Measurements from ENCODE around the gene CBR3.

The CBR3 gene

DNA sequence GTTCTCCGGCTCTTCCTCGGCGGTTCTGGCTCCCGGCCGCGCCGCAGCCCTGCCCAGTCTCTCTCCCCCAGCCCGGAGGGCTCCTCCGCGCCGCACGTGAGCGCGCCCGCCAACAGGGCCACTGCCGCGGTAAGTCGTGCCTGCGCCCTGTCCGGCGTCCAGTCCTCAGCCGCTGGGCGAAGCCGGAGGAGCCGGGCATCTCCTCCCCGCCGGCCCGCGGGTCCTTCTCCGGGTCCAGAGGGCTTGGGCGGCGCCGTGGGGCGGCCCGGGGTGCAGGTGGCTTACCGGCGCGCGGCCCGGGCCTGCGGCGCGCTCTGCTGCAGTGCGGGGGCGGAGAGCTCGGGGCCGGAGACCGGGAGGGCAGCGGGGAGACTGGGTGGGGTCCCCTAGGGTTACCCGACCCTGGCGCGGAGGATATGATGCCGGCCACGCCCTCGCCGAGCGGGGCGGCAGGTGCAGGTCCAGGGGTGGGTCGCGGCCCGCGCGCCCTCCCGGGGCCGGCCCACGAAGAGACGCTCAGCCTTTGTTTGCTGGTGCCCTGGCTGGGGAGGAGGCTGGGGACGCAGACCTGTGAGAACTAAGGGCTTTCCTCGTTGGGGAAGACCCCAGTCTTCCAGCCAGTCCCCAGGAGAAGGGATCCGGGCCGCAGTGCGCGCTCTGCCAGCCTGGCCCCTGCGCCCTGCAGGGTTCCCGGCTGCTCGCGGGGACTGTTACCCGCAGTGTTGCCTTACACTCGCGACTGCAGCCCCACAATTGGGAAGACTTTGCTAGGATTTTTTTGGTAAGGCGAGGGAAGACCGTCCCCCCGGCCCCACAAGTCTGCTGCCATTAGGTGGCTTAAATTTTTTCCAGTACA is 22.2 kb downstream of the CBR3 start, which contains the start of gene DOP1B:
TSS of gene DOP1B (plus strand) at position 10 of the 856 bp plus-strand sequence. CDS start 7,910 bp downstream, outside the sequence.
- DNase-seq: peak; percentile 60

DNA sequence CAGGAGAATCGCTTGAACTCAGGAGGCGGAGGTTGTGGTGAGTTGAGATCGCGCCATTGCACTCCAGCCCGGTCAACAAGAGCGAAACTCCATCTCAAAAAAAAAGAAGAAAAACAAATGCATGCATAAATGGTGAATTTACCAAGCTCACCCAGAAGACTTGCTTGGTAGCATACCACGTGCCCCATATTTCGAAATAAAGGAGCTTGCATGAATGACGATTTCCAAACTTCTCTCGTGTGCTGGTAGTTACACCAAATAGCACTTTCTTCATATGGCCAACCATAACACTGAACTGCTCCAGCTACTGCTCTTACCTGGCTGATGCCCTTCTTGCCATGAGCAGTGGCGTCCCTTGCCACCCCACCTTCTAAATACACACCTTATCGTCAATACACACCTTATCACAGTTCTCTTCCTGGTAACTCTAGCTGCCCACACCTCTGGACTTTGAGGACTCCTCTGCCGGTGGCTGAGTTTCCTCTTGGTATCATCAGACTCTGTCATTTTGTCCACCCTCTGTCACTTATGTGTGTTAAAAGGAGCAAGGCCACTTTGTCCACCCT is 24.6 kb downstream of the CBR3 start:
- no peak for DNase-seq

DNA sequence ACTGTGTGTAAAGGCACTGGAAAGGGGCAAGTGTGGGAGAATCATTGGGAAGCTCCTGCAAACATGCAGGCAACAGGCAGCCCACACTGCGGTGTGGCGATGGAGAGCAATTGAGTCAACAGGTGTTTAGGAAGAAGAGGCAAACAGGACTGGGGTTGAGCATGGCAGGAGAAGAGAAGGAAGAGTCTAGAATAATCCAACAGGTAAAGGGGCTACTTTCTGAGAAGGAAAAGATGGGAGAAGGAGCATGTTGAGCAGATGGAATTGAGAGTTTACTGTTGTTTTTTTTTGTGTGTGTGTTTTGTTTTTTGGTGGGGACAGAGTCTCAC is 25.9 kb downstream of the CBR3 start:
- DNase-seq: no peak

DNA sequence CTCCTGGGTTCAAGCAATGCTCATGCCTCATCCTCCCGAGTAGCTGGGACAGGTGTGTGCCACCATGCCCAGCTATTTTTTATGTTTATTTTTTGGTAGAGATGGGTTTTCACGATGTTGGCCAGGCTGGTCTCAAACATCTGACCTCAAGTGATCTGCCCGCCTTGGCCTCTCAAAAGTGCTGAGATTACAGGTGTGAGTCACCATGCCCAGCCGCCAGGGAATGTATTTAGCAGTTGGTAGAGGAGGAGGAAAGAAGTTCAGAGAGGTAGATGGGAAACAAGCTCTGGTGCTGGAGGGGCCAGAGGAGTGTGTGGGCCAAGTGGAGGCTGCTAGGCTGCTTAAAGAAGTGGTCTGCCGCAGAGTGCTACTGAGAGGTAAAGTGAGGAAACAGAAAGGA is 27.8 kb downstream of the CBR3 start:
- DNase-seq: peak; percentile 12

DNA sequence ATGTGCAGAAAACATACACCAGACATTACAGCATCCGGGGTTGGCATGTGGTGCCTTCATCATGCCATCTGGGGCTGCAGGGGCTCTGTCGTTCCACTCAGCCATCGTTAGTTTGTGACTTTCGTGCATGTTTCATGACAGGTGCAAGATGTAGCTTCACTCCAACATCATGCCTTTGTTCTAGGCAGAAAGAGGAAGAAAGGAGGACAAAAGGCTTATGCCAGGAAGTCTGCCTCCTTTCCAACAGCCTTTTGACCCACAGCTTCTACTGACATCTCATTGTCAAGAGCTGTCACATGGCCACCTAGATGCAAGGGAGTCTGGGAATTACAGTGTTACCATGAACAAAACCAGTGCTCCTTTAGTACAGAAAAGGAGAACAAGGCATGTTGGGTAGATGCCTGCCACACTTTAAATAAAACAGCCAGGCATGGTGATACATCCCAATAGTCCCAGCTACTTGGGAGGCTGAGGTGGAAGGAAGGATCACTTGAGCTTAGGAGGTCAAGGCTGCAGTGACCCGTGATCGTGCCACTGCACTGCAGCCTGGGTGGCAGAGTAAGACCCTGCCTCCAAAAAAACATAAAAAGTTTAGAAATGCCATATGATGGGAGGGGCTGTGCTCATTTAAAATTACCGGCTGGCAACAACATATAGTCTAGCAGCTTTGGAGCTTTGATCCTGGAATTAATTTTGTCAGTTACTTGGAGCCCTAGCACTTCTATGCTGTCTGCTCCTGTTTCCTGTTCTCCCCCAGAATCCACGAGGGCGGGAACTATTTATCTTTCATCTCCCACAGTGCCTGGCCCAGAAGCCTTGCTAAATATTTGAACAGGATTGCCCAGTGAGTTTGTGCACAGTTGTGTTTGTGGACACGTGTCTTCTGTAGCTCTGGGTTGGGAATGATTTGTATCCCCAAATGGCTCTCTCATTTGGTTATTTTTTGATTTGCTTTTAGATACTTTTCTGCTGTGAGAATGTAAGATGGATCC is 29.2 kb downstream of the CBR3 start:
- peak; percentile 79 for DNase-seq

DNA sequence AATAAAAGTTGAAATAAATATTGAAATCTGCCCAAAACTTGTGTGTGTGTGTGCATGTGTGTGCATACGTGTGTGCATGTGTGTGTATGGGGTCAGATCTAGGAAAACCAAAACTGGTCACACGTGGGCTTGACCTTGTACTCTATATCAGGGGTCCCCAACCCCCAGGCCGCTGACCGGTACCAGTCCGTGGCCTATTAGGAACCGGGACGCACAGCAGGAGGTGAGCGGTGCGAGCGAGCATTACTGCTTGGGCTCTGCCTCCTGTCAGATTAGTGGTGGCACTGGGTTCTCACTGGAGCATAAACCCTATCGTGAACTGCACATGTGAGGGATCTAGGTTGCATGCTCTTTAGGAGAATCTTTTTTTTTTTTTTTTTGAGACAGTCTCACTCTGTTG is 30.5 kb downstream of the CBR3 start:
- no peak for DNase-seq

DNA sequence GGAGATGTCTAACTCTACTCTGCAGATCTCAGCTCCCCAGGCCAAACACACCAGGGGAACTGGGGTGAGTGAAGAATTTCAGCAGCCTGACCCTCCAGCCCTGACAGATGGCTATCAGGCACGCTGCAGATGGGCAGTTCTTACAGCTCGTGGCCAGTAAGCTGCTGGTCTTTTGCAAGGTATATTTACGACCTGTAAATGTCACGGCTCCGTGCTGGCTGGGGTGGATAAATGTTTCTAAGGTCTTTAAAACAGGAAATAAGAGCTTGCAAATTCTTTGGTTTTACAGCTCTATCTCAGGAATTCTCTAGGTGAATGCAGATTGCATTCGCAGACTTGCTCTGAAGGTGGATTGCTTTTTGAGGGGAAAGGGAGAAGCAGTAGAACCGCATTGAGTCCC is 31.8 kb downstream of the CBR3 start:
- no peak for DNase-seq

DNA sequence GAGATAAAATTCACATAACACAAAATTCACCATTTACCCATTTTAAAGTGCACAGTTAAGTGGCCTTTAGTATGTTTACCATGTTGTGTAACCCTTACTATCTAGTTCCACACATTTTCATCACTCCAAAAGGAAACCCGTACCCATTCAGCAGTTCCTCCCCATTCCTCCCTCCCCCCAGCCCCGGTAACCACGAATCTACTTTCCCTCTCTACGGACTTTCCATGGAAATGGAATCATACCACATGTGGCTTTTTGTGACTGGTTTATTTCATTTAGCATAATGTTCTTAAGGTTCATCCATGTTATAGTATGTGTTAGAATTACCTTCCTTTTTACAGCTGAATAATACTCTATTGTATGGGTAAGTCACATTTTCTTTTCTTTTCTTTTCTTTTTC is 32.7 kb downstream of the CBR3 start:
- DNase-seq: no peak

DNA sequence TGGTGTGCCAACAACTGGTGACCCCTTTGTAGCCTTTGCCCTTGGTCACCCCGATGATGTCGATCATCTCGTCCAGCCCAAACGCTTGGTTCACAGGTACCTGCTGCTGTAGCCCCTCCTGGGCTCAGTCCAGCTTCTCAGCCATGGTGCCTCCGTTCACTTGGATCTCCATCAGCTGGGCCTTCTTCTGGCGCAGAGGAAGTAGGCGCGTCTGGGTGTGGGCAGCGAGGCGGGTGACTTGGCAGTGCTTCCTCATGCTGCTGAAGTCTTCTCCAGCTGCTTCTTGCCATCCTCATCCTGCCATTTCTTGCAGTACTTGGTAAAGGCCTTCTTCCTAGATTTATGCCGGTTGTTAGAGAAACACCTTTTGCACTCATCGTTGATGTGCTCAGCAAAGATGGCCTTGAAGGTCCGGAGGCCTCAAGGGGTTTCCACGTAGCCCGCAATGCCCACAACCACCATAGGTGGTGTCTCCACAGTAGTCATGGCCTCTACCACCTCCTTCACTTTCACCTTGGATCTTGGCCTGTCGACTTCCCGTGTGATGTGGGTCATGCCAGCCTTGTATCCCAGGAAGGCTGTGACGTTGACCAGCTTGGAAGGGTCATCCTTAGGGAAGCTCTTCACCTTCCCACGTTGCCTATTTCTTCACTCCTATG is 34.7 kb downstream of the CBR3 start:
- peak; percentile 7 for DNase-seq

DNA sequence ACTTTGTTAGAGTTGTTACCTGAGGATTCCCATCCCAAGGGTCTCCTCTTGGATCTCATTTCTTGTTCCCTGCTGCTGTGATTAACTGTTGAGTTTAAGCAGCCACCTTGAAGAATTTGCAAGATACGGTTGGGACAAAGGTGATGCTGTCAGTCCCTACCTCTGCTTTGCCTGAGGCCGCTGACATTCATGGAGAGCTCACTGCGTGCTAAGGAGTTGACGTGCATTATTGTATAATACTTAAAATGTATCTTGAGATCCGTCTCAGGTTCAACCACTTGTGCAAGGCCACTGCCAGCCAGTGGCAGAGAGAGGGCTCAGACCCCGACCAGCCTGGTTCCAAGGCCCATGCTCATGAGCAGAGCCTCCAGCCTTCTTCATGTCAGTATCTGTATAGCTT is 35.9 kb downstream of the CBR3 start:
- no peak for DNase-seq

DNA sequence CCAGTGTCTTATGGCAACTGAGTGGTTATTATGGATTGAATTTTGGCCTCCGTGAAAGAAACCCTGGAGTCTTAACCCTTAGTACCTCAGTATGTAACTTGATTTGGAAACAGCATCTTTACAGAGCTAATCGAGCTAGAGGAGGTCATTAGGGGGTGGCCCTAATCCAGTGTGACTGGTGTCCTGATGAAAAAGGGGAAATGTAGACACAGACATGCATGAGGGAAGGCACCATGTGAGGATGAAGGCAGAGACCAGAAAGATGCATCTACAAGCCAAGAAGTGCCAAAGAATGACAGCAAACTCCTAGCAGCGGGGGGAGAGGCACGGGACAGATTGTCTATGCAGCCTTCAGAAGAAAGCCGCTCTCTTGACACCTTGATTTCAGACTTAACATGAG is 36.5 kb downstream of the CBR3 start:
- DNase-seq: no peak

DNA sequence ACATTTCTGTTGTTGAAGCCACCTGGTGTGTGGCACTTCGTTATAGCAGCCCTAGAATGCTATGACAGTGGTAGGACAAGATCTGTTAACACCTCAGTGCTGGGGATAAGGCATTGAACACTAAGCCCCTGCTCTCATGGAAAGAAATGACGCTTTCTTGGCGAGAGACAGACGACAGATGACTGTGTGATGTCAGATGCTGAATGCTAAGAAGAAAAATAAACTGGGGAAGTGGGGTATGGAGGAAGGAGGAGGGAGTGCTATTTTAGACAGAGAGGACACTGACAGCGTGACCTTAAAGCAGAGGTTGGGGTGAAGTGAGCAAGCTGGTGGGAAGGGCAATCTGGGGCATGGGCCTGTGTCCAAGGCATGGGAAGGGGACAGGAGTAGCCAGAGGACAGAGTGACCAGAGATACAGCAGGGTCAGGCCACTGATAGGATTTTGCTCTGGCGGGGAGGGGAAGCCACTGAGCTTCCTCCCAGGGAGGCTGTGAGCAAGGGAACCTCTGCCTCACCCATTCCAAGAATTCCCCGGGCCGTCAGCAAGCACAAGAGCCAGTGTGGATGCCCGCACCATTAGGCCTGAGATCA is 37.0 kb downstream of the CBR3 start:
- no peak for DNase-seq

DNA sequence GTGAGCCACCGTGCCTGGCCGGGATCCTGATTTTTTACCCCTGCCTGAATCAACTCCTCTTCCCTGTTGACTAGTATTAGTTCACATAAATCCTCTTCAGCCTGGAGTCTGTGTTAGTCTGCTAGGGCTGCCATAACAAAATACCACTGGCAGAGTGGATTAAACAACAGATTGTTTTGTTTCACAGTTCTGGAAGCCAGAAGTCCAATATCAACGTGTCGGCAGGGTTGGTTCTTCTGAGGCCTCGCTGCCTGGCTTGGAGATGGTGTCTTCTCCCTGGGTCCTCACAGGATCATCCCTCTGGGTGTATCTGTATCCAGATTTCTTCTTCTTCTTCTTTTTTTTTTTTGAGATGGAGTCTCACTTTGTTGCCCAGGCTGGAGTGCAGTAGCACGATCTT is 39.9 kb downstream of the CBR3 start:
- DNase-seq: no peak

DNA sequence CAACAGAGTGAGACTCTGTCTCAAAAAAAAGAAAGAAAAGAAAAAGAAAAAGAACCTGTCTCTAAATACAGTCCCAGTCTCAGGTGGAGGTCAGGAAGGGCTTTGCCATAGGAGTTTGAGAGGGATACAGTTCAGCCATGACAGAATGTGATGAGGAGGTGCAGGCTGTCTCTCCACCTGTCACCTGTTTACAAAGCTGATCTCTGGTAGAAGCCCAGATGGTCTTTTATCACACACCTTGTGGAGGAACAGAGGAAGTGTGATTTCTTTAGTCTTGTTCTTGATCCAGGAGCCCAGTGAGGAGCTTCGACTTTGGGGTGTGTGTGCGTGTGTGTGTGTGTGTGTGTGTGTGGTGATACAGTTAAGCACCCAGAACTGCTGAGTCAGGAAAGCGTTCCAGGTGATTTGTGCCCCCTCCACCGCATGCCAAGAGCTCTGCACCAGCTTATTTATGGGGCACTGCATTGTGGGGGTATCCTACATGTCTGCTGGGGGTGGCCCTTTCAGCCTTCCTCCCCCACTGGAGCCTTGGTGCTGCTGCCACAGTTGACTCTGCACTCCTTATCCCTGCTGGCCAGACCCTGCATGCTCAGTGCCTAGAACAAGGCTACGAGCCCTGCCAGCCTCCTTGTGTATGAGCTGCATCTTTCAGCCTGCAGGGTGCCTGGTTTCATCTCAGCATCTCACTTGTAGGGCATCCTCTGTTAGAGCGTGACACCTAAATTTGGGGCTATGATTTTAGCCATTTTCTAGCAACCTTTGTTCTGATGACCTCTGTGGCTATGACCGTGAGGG is 41.1 kb downstream of the CBR3 start:
- DNase-seq: peak; percentile 76

DNA sequence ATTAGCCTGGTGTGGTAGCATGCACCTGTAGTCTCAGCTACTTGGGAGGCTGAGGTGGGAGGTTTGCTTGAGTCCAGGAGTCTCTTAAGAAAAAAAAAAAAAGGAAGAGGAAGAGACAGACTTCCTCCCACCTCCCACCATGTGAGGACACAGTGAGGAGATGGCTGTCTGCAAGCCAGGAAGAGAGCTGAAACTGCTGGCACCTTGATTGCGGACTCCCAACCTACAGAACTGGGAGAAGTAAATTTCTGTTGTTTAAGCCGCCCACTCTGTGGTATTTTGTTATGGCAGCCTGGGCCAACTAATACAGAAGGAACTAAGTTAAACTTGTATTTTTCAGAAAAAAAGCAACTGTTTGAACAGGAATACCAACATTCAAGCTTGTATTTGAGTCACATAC is 43.5 kb downstream of the CBR3 start:
- DNase-seq: no peak

DNA sequence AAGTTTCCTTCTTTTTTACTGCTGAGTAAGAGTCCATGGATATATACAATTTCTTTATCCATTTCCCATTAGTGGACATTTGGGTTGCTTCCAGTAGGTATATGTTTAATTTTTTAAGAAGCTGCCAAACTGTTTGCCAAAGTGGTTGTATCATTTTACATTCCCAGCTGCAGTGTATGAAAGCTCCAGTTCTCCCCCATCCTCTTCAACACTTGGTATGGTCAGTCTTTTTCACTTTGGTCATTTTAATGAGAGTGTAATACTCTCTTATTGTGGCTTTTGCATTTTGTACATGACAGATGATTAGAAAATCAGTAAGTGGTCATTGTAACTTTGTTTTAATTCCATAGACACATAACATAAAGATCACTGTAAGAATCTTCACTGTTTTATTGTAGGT is 44.3 kb downstream of the CBR3 start:
- DNase-seq: no peak

DNA sequence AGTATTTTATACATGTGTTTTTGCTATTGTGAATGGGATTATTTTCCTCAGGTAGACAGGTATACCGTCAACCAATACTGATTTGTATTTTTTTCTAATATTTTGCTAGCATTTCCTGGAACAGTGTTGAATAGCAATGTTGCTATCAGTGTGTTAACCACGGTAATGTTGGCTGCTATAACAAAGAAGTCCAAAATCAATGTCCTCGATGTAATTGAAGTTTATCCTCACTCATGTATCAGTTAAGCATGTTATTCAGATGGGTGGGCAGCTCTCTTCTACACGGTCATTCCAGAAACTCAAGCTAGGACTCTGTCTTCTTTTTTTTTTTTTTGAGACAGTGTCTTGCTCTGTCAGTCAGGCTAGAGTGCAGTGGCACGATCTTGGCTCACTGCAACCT is 46.1 kb downstream of the CBR3 start:
- DNase-seq: no peak

DNA sequence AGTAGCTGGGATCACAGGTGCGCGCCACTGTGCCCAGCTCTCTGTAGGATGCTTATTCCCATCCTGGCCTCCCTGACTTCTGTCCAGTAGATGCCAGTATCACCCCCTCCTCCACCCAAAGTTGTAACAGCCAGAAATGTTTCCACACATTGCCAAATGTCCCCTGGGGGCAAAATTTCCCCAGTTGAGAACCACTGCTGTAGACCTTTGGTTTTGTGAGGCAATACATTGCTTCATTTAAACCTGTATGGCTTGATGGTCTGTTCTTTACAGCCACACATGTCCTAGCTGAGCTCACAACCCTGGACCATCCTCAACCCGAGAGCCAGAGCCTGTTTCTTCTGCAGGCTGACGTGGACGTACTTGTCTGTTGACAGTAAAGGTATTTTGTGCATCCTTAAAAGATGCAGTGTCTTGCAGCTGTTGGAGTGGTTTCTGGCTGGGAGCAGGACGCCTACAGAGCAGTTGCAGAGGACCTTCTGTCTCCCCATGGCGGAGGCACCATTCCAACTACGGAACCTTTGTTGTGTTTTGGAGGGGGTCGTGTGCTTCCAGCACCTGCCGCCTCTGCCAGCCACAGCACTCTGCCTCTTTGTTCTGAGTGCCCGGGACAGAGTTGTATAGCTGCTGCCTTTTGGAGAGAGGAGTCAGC is 48.4 kb downstream of the CBR3 start:
- no peak for DNase-seq

DNA sequence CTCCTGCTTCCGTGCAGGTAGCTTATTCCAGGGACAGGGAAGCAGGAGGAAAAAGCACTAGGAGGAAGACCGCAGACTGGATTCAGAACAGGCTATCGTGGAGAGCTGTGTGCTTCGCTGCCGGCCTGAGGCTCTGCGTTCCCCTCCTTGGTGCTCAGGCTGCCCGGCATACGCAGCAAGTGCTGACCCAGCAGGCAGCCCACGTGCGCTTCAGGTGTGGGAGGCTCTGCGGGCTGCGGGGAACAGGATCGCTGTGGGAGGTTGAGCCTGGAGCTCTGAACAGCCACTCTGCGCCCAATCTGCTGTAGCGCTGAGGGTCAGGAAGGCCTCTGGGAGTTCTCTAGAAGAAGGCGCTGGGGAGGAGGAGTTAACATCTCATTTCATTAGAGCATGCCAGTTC is 49.7 kb downstream of the CBR3 start:
- no peak for DNase-seq

DNA sequence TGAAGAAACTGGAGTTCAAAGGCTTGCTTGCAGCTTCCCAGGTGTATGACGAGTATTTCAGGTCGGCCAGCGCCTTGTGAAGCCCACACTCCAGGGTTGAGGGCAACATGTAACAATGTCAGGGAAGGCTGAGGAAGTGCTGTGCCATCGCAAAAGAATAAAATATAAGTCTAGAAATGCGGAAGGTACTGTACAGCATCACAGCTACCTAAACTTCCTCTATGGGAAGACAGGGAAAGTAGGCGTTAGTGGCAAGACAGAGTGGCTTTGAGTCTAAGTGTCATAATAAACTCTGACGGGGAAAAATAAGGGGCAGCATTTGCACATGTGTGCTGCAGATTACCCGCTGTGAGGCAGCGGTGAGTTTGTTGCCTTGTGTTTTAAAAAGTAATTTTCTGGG is 50.6 kb downstream of the CBR3 start:
- no peak for DNase-seq

DNA sequence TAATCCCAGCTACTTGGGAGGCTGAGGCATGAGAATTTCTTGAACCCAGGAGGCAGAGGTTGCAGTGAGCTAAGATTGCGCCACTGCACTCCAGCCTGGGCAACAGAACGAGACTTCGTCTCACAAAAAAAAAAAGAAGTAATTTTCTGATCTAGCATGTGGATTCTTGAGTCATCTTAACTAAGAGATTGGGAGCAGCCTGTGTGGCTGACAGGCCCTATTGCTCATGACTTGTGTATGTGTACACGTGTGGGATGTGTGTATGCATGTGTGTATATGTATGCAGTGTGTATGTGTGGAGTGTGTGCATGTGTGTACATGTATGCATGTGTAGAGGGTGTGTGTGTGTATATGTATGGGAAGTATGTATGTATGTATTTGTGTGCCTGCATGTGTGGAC is 51.2 kb downstream of the CBR3 start:
- no peak for DNase-seq
